Measurements from ENCODE around the gene CASP7. TPM values are rescaled to one million over a fixed set of nuclear protein-coding genes. Genes with fewer than 3 reads are reported as not detected.

CASP7 gene
- total RNA-seq, 1 experiment from 2014 or later = 4.7 TPM

GRCh38 chr10:113754125-113754524, 74.4 kb downstream of the CASP7 start:
- Histone ChIP-seq H2BK120ac (ENCODE audit: low read depth, low read length, poor library complexity, severe bottlenecking) (no peak overlapping the region), H2BK15ac (ENCODE audit: low read depth, low read length) (no peak overlapping the region), H3K23me2 (ENCODE audit: insufficient read length, low read depth, low read length, poor library complexity, severe bottlenecking) (no peaks in the 10 kb centered on the region), H3K56ac (ENCODE audit: insufficient read length, low read depth, low read length) (no peak overlapping the region), H3T11ph (ENCODE audit: low read length) (no peak overlapping the region), H4K5ac (ENCODE audit: insufficient read length, low read depth, low read length) (no peak overlapping the region), H4K91ac (ENCODE audit: insufficient read length, low read depth, low read length) (no peak overlapping the region), H3K18ac (ENCODE audit: insufficient read length, low read depth, low read length) (no peak overlapping the region), H2AK5ac (ENCODE audit: insufficient read length, low read length) (no peak overlapping the region), H4K20me1 (ENCODE audit: control insufficient read depth, insufficient read depth, insufficient read length) (no peaks in the 10 kb centered on the region), H2BK12ac (ENCODE audit: insufficient read length, low read depth, low read length) (no peak overlapping the region), H3K9ac (ENCODE audit: extremely low read depth, insufficient read length, low read length) (no peak overlapping the region), H3K14ac (ENCODE audit: insufficient read depth, low read length) (no peak overlapping the region), H4K8ac (replicated peaks; ENCODE audit: insufficient read length, low read depth, low read length) (no peak overlapping the region), H2BK5ac (ENCODE audit: insufficient read length, low read length) (no peak overlapping the region), H3K79me1 (ENCODE audit: insufficient read depth, low read depth, low read length, poor library complexity, severe bottlenecking) (no peaks in the 10 kb centered on the region), H2BK20ac (ENCODE audit: low read depth, low read length, poor library complexity, severe bottlenecking) (no peak overlapping the region), H3K9me3 (ENCODE audit: control insufficient read depth, low read depth, low read length) (no peaks in the 10 kb centered on the region), H2AFZ (ENCODE audit: low read length) (no peak overlapping the region), H3K4me1 (ENCODE audit: insufficient read depth, low read length) (no peaks in the 10 kb centered on the region), H3K27ac (ENCODE audit: insufficient read length, low read depth, low read length) (no peak overlapping the region), H3K4me2 (ENCODE audit: insufficient read depth, insufficient read length, low read length) (no peak overlapping the region), H3K4ac (ENCODE audit: low read depth, low read length) (no peak overlapping the region), H3K27me3 (ENCODE audit: insufficient read depth, low read length) (no peaks in the 10 kb centered on the region), H3K23ac (ENCODE audit: insufficient read length, low read depth, low read length) (no peak overlapping the region), H3K79me2 (ENCODE audit: insufficient read depth, low read length) (no peaks in the 10 kb centered on the region)
- no peaks in the 10 kb centered on the region; a peak in 1 of 4 replicates for H3K4me1 Mint-ChIP-seq
- no CpG with 5 or more reads among the region's 3 CpGs for WGBS (ENCODE audit: extremely low coverage, insufficient read length, low lambda C conversion rate)
- no peaks in the 10 kb centered on the region for H3K36me3 Mint-ChIP-seq (ENCODE audit: insufficient read depth in 1 of 3, low read depth in 3 of 3)
- TF ChIP-seq CTCF (conservative IDR thresholded peaks at IDR 0.05) = no peak
- no peak for DNase-seq
- H3K27me3 Mint-ChIP-seq (ENCODE audit: low read depth) = peaks cover 4% of the 10 kb centered on the region
- no peak overlapping the region for H3K27ac Mint-ChIP-seq
- no peak overlapping the region for H3K4me3 Mint-ChIP-seq
- no peaks in the 10 kb centered on the region; a peak in 1 of 5 replicates for H3K9me3 Mint-ChIP-seq

Data from H9 (cell line).